DND-41 (cell line): ENCODE data around the gene SEMA5A.

ENCODE experiments used
- ATAC-seq: fragments of 200-7000 bp; cut with Tn5 transposase; 3 replicates; pipeline ENCODE4 v1.9.1; 2021; ENCODE audit warnings: low read depth; ENCODE audit not compliant: insufficient read depth
- DNase-seq: peaks from one replicate; pipeline ENCODE4 v3.0.0-alpha.2; 2020
- H2AFZ ChIP-seq: 2 replicates; pipeline ENCODE4 v1.6.0; 2012; ENCODE audit warnings: low read depth, low read length
- H3K27ac ChIP-seq: 2 replicates; pipeline ENCODE4 v1.5.1; 2012; ENCODE audit warnings: low read length, inconsistent platforms
- H3K27me3 ChIP-seq: fragments of 200-600 bp; sonication (generic); 2 replicates; pipeline ENCODE4 v1.6.0; 2012; ENCODE audit warnings: low read length, mild to moderate bottlenecking, inconsistent platforms; ENCODE audit not compliant: insufficient read depth, poor library complexity
- H3K36me3 ChIP-seq: 2 replicates; pipeline ENCODE4 v1.5.1; 2012; ENCODE audit warnings: low read length, inconsistent platforms; ENCODE audit not compliant: insufficient read depth
- H3K4me1 ChIP-seq: 2 replicates; pipeline ENCODE4 v1.5.1; 2012; ENCODE audit warnings: mild to moderate bottlenecking, low read length; ENCODE audit not compliant: insufficient read depth
- H3K4me2 ChIP-seq: 2 replicates; pipeline ENCODE4 v1.6.0; 2012; ENCODE audit warnings: mild to moderate bottlenecking, moderate library complexity, low read length, inconsistent platforms; ENCODE audit not compliant: insufficient read depth
- H3K4me3 ChIP-seq, 2 experiments: fragments of 200-600 bp in 1 of 2; shearing (Covaris generic) in 1 of 2; 2 replicates each; pipeline ENCODE4 v1.5.1; 2012 to 2016; ENCODE audit warnings: inconsistent platforms in 2 of 2, low read length in 2 of 2, mild to moderate bottlenecking in 2 of 2, low read depth in 1 of 2, moderate library complexity in 1 of 2
- H3K79me2 ChIP-seq: 2 replicates; pipeline ENCODE4 v1.6.0; 2012; ENCODE audit warnings: low read length, inconsistent platforms; ENCODE audit not compliant: insufficient read depth
- H3K9ac ChIP-seq: 2 replicates; pipeline ENCODE4 v1.6.0; 2012; ENCODE audit warnings: low read depth, mild to moderate bottlenecking, inconsistent platforms, low read length, moderate library complexity
- H3K9me3 ChIP-seq: 2 replicates; pipeline ENCODE4 v1.5.1; 2012; ENCODE audit warnings: low read length, moderate library complexity, mild to moderate bottlenecking, inconsistent platforms; ENCODE audit not compliant: insufficient read depth, severe bottlenecking
- H4K20me1 ChIP-seq: 2 replicates; pipeline ENCODE4 v1.6.0; 2012; ENCODE audit warnings: low read length; ENCODE audit not compliant: insufficient read depth
- EZH2 ChIP-seq: IDR thresholded peaks from 3 replicates; pipeline ENCODE4 v1.6.1; 2012; ENCODE audit warnings: borderline replicate concordance, low read depth, mild to moderate bottlenecking, moderate library complexity, low read length, inconsistent platforms; ENCODE audit not compliant: severe bottlenecking
- TF ChIP-seq, protein P1 (sequence below): IDR thresholded peaks from 2 replicates; pipeline ENCODE4 v1.5.1; 2012; ENCODE audit warnings: borderline replicate concordance, low read length, moderate library complexity, mild to moderate bottlenecking; ENCODE audit not compliant: poor library complexity, severe bottlenecking; ENCODE audit errors: extremely low read depth

The SEMA5A gene

GRCh38 chr5:9454491-9454890 lies 91.4 kb downstream of the SEMA5A start:
- Histone ChIP-seq H3K27me3 (no peaks in the 10 kb centered on the region), H4K20me1 (no peaks in the 10 kb centered on the region), H3K4me3 (no peak overlapping the region), H3K9ac (no peak overlapping the region), H3K9me3 (no peaks in the 10 kb centered on the region), H3K4me1 (no peaks in the 10 kb centered on the region), H2AFZ (no peak overlapping the region), H3K27ac (no peak overlapping the region), H3K79me2 (no peaks in the 10 kb centered on the region), H3K4me2 (no peak overlapping the region), H3K36me3 (no peaks in the 10 kb centered on the region)
- no peak for DNase-seq
- no peak for TF ChIP-seq EZH2
- TF ChIP-seq, protein P1, sequence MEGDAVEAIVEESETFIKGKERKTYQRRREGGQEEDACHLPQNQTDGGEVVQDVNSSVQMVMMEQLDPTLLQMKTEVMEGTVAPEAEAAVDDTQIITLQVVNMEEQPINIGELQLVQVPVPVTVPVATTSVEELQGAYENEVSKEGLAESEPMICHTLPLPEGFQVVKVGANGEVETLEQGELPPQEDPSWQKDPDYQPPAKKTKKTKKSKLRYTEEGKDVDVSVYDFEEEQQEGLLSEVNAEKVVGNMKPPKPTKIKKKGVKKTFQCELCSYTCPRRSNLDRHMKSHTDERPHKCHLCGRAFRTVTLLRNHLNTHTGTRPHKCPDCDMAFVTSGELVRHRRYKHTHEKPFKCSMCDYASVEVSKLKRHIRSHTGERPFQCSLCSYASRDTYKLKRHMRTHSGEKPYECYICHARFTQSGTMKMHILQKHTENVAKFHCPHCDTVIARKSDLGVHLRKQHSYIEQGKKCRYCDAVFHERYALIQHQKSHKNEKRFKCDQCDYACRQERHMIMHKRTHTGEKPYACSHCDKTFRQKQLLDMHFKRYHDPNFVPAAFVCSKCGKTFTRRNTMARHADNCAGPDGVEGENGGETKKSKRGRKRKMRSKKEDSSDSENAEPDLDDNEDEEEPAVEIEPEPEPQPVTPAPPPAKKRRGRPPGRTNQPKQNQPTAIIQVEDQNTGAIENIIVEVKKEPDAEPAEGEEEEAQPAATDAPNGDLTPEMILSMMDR, result no peak
- ATAC-seq, result no peak

DNA sequence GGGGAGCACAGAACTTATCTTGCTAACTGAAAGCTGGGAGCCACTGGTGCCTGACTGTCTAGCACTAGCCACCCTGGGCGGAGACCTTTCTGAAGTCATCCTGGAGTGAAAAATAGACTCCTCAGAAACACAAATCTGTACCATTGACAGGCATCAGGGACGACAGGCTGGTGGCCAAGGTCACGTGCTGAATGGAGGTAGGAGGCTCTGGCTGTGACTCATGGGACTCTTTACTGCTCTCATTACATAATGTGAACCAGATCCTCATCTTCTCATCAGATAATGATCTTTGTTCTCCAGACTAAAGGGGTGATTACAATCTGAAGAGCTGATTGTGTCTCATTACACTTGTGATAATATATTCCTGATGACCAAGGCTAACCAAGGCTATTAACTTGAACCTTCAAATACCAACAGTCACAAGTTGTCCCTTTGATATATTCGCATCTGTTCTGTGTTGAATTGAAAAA lies 91.8 kb downstream of the SEMA5A start:
- Histone ChIP-seq H3K27me3 (peaks cover 1% of the 10 kb centered on the region), H3K79me2 (no peaks in the 10 kb centered on the region), H3K36me3 (no peaks in the 10 kb centered on the region), H3K9ac (no peak overlapping the region), H3K4me3 (no peak overlapping the region), H2AFZ (no peak overlapping the region), H3K4me2 (no peak overlapping the region), H3K4me1 (no peaks in the 10 kb centered on the region), H3K9me3 (no peaks in the 10 kb centered on the region), H4K20me1 (no peaks in the 10 kb centered on the region), H3K27ac (no peak overlapping the region)
- ATAC-seq, result no peak
- DNase-seq, result no peak
- TF ChIP-seq EZH2, result no peak
- TF ChIP-seq, protein P1, result no peak

DNA sequence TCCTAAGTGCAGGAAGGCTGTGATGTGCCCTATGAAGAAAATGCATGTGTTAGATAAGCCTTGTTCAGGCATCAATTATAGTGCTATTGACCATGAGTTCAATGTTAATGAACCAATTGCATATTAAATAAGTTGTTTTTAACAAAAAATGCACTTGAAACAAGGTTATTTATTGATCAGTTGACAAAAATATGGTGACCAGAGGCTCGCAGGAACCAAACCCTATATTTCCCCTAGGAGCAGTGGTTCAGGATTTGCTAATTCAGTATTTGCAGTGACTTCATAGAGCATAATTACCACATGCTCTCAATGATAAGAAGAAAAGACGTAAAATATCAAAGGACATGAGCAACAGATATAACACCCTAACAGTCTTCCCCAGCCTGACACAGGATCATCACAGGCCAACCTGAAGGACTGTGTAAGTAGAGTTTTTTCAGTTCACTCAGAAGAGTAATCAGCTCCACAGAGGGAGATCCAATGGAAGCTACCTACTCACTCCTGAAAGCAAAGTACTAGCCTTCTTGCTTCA lies 92.3 kb downstream of the SEMA5A start:
- Histone ChIP-seq H3K9me3 (no peaks in the 10 kb centered on the region), H3K4me1 (no peaks in the 10 kb centered on the region), H3K9ac (no peak overlapping the region), H3K36me3 (no peaks in the 10 kb centered on the region), H3K27ac (no peak overlapping the region), H2AFZ (no peak overlapping the region), H3K27me3 (peaks cover 2% of the 10 kb centered on the region), H3K4me2 (no peak overlapping the region), H4K20me1 (no peaks in the 10 kb centered on the region), H3K79me2 (no peaks in the 10 kb centered on the region), H3K4me3 (no peak overlapping the region)
- TF ChIP-seq, protein P1, result no peak
- no peak for ATAC-seq
- no peak for DNase-seq

DNA sequence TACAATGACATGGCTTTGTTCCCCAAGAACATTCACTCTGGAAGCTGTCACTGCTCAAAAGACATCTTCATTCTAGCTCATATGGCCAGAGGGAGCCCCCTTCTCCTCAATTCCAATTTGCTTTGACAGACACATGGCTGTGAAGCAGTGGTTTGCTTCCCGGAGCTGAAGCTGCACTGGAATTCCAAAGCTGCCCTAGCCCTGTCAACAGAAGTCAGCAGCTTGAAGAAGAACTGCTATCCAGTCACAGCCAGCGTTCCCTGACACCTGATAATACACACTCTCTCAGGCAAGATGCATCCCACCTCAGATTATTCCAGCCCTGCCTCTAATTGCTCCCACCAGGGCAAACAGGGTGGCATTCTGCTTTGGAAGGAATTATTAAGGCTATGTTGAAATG lies 93.7 kb downstream of the SEMA5A start:
- H3K36me3 ChIP-seq, result no peaks in the 10 kb centered on the region
- H3K4me1 ChIP-seq, result no peaks in the 10 kb centered on the region
- no peak overlapping the region for H2AFZ ChIP-seq
- no peaks in the 10 kb centered on the region for H3K9me3 ChIP-seq
- ATAC-seq, result no peak
- DNase-seq, result no peak
- no peaks in the 10 kb centered on the region for H4K20me1 ChIP-seq
- H3K4me3 ChIP-seq, result no peak overlapping the region
- no peaks in the 10 kb centered on the region for H3K79me2 ChIP-seq
- no peak overlapping the region for H3K27ac ChIP-seq
- no peak for TF ChIP-seq EZH2
- TF ChIP-seq, protein P1, result no peak
- peaks cover 2% of the 10 kb centered on the region for H3K27me3 ChIP-seq
- H3K4me2 ChIP-seq, result no peak overlapping the region
- no peak overlapping the region for H3K9ac ChIP-seq
